ENCODE data around the gene GNAQ. TPM values are rescaled to one million over a fixed set of nuclear protein-coding genes. Genes with fewer than 3 reads are reported as not detected.

The GNAQ gene
- total RNA-seq, 6 donors from 2014 or later = 50.3 to 117 (median 94.3) TPM

DNA sequence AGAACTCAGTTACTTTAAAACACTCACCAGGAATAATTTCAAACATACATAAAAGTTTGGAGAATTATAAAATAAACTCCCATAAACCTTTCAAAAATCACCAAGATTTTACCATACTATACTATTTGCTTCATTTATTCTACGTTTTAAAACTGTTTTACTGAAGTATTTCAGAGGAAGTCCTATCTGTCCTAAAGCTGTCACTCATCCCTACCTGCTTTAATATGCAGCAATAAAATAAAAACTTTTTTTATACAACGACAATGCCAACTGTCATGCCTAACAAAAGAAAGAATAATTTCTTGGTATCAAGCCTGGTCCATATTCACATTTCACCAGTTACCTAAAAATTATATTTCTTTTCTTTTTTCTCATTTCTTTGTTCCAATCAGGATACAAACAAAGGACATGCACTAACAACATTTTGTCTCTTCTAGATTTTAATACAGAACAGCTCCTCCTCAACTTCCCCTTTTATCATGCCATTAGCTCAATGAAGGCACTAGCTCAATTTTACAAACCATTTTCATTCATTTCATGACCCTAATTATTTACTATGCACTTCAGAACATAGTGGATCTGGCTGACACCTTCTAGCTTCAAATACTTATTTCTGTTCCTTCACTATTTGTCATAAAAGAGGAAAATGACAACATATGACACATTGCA, 135.2 kb downstream of the GNAQ start:
- DNase-seq (no peak), ATAC-seq (ENCODE audit: low FRiP score in 2 of 2) (no peak)
- H3K36me3 ChIP-seq = peaks cover 0 to 7% (median 2%) of the 10 kb centered on the region in 4 donors
- H3K4me3 ChIP-seq = no peak overlapping the region
- TF ChIP-seq POLR2A (IDR thresholded peaks at IDR 0.05) (no peak), EP300 (IDR thresholded peaks at IDR 0.05) (no peak), POLR2AphosphoS5 (IDR thresholded peaks at IDR 0.05) (no peak)
- TF ChIP-seq, protein P1, sequence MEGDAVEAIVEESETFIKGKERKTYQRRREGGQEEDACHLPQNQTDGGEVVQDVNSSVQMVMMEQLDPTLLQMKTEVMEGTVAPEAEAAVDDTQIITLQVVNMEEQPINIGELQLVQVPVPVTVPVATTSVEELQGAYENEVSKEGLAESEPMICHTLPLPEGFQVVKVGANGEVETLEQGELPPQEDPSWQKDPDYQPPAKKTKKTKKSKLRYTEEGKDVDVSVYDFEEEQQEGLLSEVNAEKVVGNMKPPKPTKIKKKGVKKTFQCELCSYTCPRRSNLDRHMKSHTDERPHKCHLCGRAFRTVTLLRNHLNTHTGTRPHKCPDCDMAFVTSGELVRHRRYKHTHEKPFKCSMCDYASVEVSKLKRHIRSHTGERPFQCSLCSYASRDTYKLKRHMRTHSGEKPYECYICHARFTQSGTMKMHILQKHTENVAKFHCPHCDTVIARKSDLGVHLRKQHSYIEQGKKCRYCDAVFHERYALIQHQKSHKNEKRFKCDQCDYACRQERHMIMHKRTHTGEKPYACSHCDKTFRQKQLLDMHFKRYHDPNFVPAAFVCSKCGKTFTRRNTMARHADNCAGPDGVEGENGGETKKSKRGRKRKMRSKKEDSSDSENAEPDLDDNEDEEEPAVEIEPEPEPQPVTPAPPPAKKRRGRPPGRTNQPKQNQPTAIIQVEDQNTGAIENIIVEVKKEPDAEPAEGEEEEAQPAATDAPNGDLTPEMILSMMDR (IDR thresholded peaks at IDR 0.05) = no peak
- WGBS, 2 donors = 56 to 67% methylated on average over 2 of the region's 2 CpGs
- no peaks in the 10 kb centered on the region for H3K9me3 ChIP-seq
- H3K4me1 ChIP-seq = peaks cover 10 to 29% (median 12%) of the 10 kb centered on the region in 4 donors
- H3K27ac ChIP-seq = peak overlapping the region in 1 of 4 donors; percentile 49
- H3K27me3 ChIP-seq = no peaks in the 10 kb centered on the region

DNA sequence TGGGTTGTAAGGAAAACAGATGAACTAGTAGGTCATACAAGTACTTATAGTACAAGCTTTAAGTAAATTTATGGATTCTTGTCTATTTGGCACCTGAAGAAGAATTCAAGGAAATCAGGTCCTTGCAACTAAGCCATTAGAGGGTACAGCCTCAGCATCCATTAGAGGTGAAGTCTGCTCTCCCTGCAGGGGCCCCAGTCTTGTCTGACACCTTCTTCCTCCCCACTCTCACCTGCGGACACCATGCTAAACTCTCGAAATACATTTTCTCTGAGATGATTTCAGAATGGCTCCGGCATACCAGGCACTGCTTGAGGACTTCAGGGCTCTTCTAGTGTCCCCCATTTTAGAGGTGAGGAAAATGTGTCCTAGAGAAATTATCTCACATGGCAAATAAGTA, 137.9 kb downstream of the GNAQ start:
- H3K4me1 ChIP-seq = peaks cover 10 to 24% (median 12%) of the 10 kb centered on the region in 4 donors
- WGBS, 2 donors = 96 to 100% methylated on average over 3 of the region's 3 CpGs
- DNase-seq (no peak), ATAC-seq (ENCODE audit: low FRiP score in 2 of 2) (no peak)
- no peak overlapping the region for H3K27ac ChIP-seq
- H3K4me3 ChIP-seq = no peak overlapping the region
- peaks cover 0 to 7% (median 2%) of the 10 kb centered on the region in 4 donors for H3K36me3 ChIP-seq
- TF ChIP-seq EP300 (IDR thresholded peaks at IDR 0.05) (no peak), POLR2A (IDR thresholded peaks at IDR 0.05) (no peak), POLR2AphosphoS5 (IDR thresholded peaks at IDR 0.05) (no peak)
- TF ChIP-seq, protein P1 (IDR thresholded peaks at IDR 0.05) = no peak
- no peaks in the 10 kb centered on the region for H3K27me3 ChIP-seq
- no peaks in the 10 kb centered on the region for H3K9me3 ChIP-seq

- ATAC-seq (ENCODE audit: low FRiP score in 2 of 2) = no peak
- TF ChIP-seq, protein P1 (IDR thresholded peaks at IDR 0.05) = no peak
- TF ChIP-seq POLR2A (IDR thresholded peaks at IDR 0.05) = no peak
- no peak for DNase-seq
- peaks cover 0 to 7% (median 2%) of the 10 kb centered on the region in 4 donors for H3K36me3 ChIP-seq
- peaks cover 10 to 24% (median 11%) of the 10 kb centered on the region in 4 donors for H3K4me1 ChIP-seq
- 95 to 97% methylated on average over 3 of the region's 3 CpGs for WGBS, 2 donors
- no peaks in the 10 kb centered on the region for H3K9me3 ChIP-seq
- H3K27ac ChIP-seq = no peak overlapping the region
- H3K27me3 ChIP-seq = no peaks in the 10 kb centered on the region
- no peak overlapping the region for H3K4me3 ChIP-seq
Observed at GRCh38 chr9:77892955-77893514, 138.6 kb downstream of the GNAQ start.

DNA sequence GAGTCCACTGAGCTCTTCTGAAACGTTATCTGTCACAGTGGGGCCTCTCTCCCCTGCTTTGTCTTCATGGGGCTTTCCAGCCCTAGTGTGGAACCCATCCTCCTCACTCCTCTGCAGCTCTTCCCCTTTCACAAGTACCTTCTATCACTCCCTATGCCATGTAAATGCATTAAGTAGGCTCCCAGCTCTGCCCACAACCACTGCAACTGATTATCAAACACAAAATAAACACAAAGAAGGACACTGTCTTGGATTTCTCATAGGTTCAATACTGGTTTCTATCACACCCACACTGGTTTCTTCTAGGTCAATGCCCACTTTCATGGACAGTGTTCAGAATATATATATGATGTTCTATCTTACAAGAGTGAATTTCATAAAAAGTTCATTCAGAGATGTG, 139.4 kb downstream of the GNAQ start:
- no peak for ATAC-seq (ENCODE audit: low FRiP score in 2 of 2)
- H3K27me3 ChIP-seq = no peaks in the 10 kb centered on the region
- peaks cover 0 to 7% (median 2%) of the 10 kb centered on the region in 4 donors for H3K36me3 ChIP-seq
- 50 to 55% methylated on average over 1 of the region's 1 CpG for WGBS, 2 donors
- H3K9me3 ChIP-seq = no peaks in the 10 kb centered on the region
- no peak overlapping the region for H3K27ac ChIP-seq
- no peak overlapping the region for H3K4me3 ChIP-seq
- no peak for DNase-seq
- peaks cover 5 to 19% (median 8%) of the 10 kb centered on the region in 4 donors for H3K4me1 ChIP-seq
- TF ChIP-seq EP300 (IDR thresholded peaks at IDR 0.05) = no peak
- no peak for TF ChIP-seq POLR2AphosphoS5 (IDR thresholded peaks at IDR 0.05)
- TF ChIP-seq, protein P1 (IDR thresholded peaks at IDR 0.05) = no peak
- no peak for TF ChIP-seq POLR2A (IDR thresholded peaks at IDR 0.05)

Data from upper lobe of left lung (tissue), 6 donors.